ENCODE measurements around the gene MDM4.

DNA sequence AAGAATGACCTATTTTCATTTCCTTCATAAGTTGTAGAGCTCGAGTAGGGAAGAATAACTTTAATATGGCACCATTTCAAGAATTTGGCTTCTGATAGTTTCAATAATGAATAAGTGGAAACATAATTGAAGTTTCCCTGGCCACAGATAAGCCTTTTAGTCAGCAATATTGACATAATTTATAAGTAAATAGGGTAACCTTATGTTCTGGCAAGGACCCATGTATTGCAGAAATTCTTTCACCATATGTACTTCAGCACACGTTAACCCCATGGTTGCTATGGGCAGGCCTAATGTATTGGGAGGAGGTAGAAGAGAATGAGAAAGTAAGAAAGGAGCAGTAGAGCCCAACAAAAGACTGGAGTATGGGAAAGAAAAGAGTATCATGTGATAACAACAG, 25.4 kb downstream of the MDM4 start:
- TF ChIP-seq, protein P1, sequence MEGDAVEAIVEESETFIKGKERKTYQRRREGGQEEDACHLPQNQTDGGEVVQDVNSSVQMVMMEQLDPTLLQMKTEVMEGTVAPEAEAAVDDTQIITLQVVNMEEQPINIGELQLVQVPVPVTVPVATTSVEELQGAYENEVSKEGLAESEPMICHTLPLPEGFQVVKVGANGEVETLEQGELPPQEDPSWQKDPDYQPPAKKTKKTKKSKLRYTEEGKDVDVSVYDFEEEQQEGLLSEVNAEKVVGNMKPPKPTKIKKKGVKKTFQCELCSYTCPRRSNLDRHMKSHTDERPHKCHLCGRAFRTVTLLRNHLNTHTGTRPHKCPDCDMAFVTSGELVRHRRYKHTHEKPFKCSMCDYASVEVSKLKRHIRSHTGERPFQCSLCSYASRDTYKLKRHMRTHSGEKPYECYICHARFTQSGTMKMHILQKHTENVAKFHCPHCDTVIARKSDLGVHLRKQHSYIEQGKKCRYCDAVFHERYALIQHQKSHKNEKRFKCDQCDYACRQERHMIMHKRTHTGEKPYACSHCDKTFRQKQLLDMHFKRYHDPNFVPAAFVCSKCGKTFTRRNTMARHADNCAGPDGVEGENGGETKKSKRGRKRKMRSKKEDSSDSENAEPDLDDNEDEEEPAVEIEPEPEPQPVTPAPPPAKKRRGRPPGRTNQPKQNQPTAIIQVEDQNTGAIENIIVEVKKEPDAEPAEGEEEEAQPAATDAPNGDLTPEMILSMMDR (IDR thresholded peaks at IDR 0.05; ENCODE audit: insufficient read depth, low read depth, low read length): no peak
- no peak for TF ChIP-seq EZH2 (IDR thresholded peaks at IDR 0.05; ENCODE audit: insufficient read depth, low read length)
